IMR-90 (cell line): Measurements from ENCODE around the gene AKAP9.

Experiments
- BHLHE40 ChIP-seq: fragments of 150-350 bp; IDR thresholded peaks from 2 replicates; pipeline ENCODE4 v1.6.1; 2016; ENCODE audit warnings: mild to moderate bottlenecking, low read depth, low read length
- CEBPB ChIP-seq: IDR thresholded peaks from 2 replicates; pipeline ENCODE4 v1.6.1; 2012; ENCODE audit warnings: low read depth, low read length, improper control_type of control experiment
- CHD1 ChIP-seq: IDR thresholded peaks from 2 replicates; pipeline ENCODE4 v1.6.1; 2012; ENCODE audit warnings: low read depth, low read length, improper control_type of control experiment
- FOS ChIP-seq: fragments of 150-350 bp; IDR thresholded peaks from 2 replicates; pipeline ENCODE4 v1.6.1; 2016; ENCODE audit warnings: low read depth, low read length
- MAFK ChIP-seq: IDR thresholded peaks from 2 replicates; pipeline ENCODE4 v1.6.1; 2012; ENCODE audit warnings: low read depth, low read length, improper control_type of control experiment
- MAZ ChIP-seq: IDR thresholded peaks from 2 replicates; pipeline ENCODE4 v1.6.1; 2012; ENCODE audit warnings: low read depth, mild to moderate bottlenecking, low read length, improper control_type of control experiment, moderate library complexity, borderline replicate concordance
- NFE2L2 ChIP-seq: fragments of 150-350 bp; IDR thresholded peaks from 2 replicates; pipeline ENCODE4 v1.6.1; 2016; ENCODE audit warnings: low read depth, mild to moderate bottlenecking, low read length
- POLR2A ChIP-seq: IDR thresholded peaks from 2 replicates; pipeline ENCODE4 v1.6.1; 2012; ENCODE audit warnings: mild to moderate bottlenecking, low read depth, low read length
- RAD21 ChIP-seq: IDR thresholded peaks from 2 replicates; pipeline ENCODE4 v1.6.1; 2012; ENCODE audit warnings: low read length, improper control_type of control experiment
- RCOR1 ChIP-seq: IDR thresholded peaks from 2 replicates; pipeline ENCODE4 v1.6.1; 2012; ENCODE audit warnings: mild to moderate bottlenecking, low read length, improper control_type of control experiment; ENCODE audit not compliant: insufficient replicate concordance
- RFX5 ChIP-seq: IDR thresholded peaks from 2 replicates; pipeline ENCODE4 v1.8.0; 2012; ENCODE audit warnings: low read depth, mild to moderate bottlenecking, low read length, moderate library complexity
- SMC3 ChIP-seq: fragments of 150-350 bp; IDR thresholded peaks from 2 replicates; pipeline ENCODE4 v1.6.1; 2016; ENCODE audit warnings: low read depth, mild to moderate bottlenecking, antibody characterized with exemption, low read length, moderate library complexity
- TF ChIP-seq, protein P1 (sequence below): conservative IDR thresholded peaks from 2 replicates; pipeline ENCODE4 v1.5.1; 2012; ENCODE audit warnings: mild to moderate bottlenecking, low read depth, low read length, improper control_type of control experiment
- TF ChIP-seq, protein P2 (sequence below): fragments of 150-350 bp; IDR thresholded peaks from 2 replicates; pipeline ENCODE4 v1.6.1; 2017; ENCODE audit warnings: mild to moderate bottlenecking, antibody characterized with exemption, low read length, low read depth

DNA sequence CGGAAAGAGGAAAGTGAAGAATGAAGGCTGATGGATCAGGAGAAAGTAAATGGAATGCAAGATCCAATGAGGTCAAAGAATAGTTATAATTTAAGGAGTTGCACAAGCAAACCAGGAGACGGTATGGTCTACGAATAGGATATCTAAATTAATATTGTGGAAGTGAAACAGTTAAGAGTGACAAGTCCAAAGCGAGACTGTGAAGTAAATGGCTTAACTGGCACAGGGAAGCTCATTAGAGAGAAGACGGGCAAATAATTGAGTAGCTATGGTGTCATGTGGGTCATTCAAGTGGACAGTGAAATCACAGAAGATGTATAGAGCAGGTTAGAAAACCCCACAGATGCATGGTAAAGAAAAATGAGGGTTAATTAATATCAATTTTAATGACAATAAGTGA, 190.4 kb downstream of the AKAP9 start:
- no peak for TF ChIP-seq CEBPB
- no peak for TF ChIP-seq RAD21
- TF ChIP-seq RCOR1 = no peak
- TF ChIP-seq, protein P1, sequence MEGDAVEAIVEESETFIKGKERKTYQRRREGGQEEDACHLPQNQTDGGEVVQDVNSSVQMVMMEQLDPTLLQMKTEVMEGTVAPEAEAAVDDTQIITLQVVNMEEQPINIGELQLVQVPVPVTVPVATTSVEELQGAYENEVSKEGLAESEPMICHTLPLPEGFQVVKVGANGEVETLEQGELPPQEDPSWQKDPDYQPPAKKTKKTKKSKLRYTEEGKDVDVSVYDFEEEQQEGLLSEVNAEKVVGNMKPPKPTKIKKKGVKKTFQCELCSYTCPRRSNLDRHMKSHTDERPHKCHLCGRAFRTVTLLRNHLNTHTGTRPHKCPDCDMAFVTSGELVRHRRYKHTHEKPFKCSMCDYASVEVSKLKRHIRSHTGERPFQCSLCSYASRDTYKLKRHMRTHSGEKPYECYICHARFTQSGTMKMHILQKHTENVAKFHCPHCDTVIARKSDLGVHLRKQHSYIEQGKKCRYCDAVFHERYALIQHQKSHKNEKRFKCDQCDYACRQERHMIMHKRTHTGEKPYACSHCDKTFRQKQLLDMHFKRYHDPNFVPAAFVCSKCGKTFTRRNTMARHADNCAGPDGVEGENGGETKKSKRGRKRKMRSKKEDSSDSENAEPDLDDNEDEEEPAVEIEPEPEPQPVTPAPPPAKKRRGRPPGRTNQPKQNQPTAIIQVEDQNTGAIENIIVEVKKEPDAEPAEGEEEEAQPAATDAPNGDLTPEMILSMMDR = no peak
- no peak for TF ChIP-seq RFX5
- TF ChIP-seq POLR2A = no peak
- TF ChIP-seq FOS = no peak
- TF ChIP-seq NFE2L2 = no peak
- TF ChIP-seq MAZ = no peak
- TF ChIP-seq SMC3 = no peak
- TF ChIP-seq, protein P2, sequence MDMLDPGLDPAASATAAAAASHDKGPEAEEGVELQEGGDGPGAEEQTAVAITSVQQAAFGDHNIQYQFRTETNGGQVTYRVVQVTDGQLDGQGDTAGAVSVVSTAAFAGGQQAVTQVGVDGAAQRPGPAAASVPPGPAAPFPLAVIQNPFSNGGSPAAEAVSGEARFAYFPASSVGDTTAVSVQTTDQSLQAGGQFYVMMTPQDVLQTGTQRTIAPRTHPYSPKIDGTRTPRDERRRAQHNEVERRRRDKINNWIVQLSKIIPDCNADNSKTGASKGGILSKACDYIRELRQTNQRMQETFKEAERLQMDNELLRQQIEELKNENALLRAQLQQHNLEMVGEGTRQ = no peak
- TF ChIP-seq MAFK = no peak
- no peak for TF ChIP-seq CHD1
- TF ChIP-seq BHLHE40 = no peak
